Renal cortical epithelial cell (primary cell): Measurements from ENCODE around the gene ARL8A. TPM values are rescaled to one million over a fixed set of nuclear protein-coding genes. Genes with fewer than 3 reads are reported as not detected.

ENCODE experiments used
- total RNA-seq: library from RNA; depleted of rRNA; stranded (reverse); fragments of >200 nt; gene quantifications from 2 replicates; pipeline ENCODE4 v1.2.3, GENCODE V29; 2014

ARL8A gene
- total RNA-seq, 1 donor from 2014 or later = 37.2 TPM

Other genes starting within 250 kb of the ARL8A start
- gene LMOD1, start 198.2 kb downstream of the ARL8A start, total RNA-seq = 0.17 and 0.25 TPM in 2 replicates
- gene TIMM17A, start 189.2 kb downstream of the ARL8A start, total RNA-seq = 72.0 and 127 TPM in 2 replicates
- 91.0 and 104 TPM in 2 replicates for gene RNPEP, start 162.1 kb downstream of the ARL8A start, total RNA-seq
- gene ELF3, start 134.2 kb downstream of the ARL8A start, total RNA-seq = 277 and 307 TPM in 2 replicates
- 0.15 and 0.35 TPM in 2 replicates for gene GPR37L1, start 21.8 kb downstream of the ARL8A start, total RNA-seq
- not detected in 2 replicates for gene PTPN7, start 15.9 kb upstream of the ARL8A start, total RNA-seq
- 0.05 TPM in 1 of 2 replicates, not detected in the other for gene LGR6, start 49.1 kb upstream of the ARL8A start, total RNA-seq
- 7.9 and 39.6 TPM in 2 replicates for gene UBE2T, start 197.2 kb upstream of the ARL8A start, total RNA-seq
- 9.0 and 20.1 TPM in 2 replicates for gene PPP1R12B, start 204.0 kb upstream of the ARL8A start, total RNA-seq